GM19193 (cell line): ENCODE data around the gene TPH2.

Experiments used
- POLR2A ChIP-seq: IDR thresholded peaks from 4 replicates; pipeline ENCODE4 v1.6.1; 2011; ENCODE audit not compliant: insufficient read depth, insufficient read length; ENCODE audit errors: extremely low read depth

The TPH2 gene

GRCh38 chr12:71950404-71950803 is 11.8 kb downstream of the TPH2 start:
- TF ChIP-seq POLR2A, result no peak

GRCh38 chr12:71950819-71951218 is 12.2 kb downstream of the TPH2 start:
- TF ChIP-seq POLR2A, result no peak

- TF ChIP-seq POLR2A, result no peak
Measured at GRCh38 chr12:71954083-71954778, 15.6 kb downstream of the TPH2 start.

GRCh38 chr12:71954861-71955260 is 16.2 kb downstream of the TPH2 start:
- no peak for TF ChIP-seq POLR2A

- TF ChIP-seq POLR2A, result no peak
Measured at GRCh38 chr12:71955970-71956369, 17.3 kb downstream of the TPH2 start.

- TF ChIP-seq POLR2A, result no peak
Measured at GRCh38 chr12:71958056-71958455, 19.4 kb downstream of the TPH2 start.

- no peak for TF ChIP-seq POLR2A
Measured at GRCh38 chr12:71958457-71958856, 19.8 kb downstream of the TPH2 start.

GRCh38 chr12:71958993-71959578 is 20.4 kb downstream of the TPH2 start:
- TF ChIP-seq POLR2A, result no peak

GRCh38 chr12:71967211-71967610 is 28.6 kb downstream of the TPH2 start:
- TF ChIP-seq POLR2A, result no peak

- TF ChIP-seq POLR2A, result no peak
Measured at GRCh38 chr12:71969330-71969729, 30.7 kb downstream of the TPH2 start.

GRCh38 chr12:71970031-71970430 is 31.4 kb downstream of the TPH2 start:
- TF ChIP-seq POLR2A, result no peak

GRCh38 chr12:71972441-71973074 is 33.9 kb downstream of the TPH2 start:
- TF ChIP-seq POLR2A, result no peak

- no peak for TF ChIP-seq POLR2A
Measured at GRCh38 chr12:71973687-71974086, 35.0 kb downstream of the TPH2 start.

- no peak for TF ChIP-seq POLR2A
Measured at GRCh38 chr12:71980538-71980937, 41.9 kb downstream of the TPH2 start.

- TF ChIP-seq POLR2A, result no peak
Measured at GRCh38 chr12:71981149-71981548, 42.5 kb downstream of the TPH2 start.

- no peak for TF ChIP-seq POLR2A
Measured at GRCh38 chr12:71994715-71995114, 56.1 kb downstream of the TPH2 start.
